Endodermal cell (in vitro differentiated cells): ENCODE data around the gene ATP5ME. TPM values are rescaled to one million over a fixed set of nuclear protein-coding genes. Genes with fewer than 3 reads are reported as not detected.

ENCODE experiments used
- DNase-seq: peaks from one replicate; pipeline ENCODE4 v3.0.0-alpha.2; 2017
- H3K27ac ChIP-seq: 2 replicates; pipeline ENCODE4 v1.5.1; 2013; ENCODE audit warnings: mild to moderate bottlenecking, low read depth, low read length, moderate library complexity
- H3K27me3 ChIP-seq: 2 replicates; pipeline ENCODE4 v1.6.1; 2013; ENCODE audit warnings: mild to moderate bottlenecking, low read length, moderate library complexity; ENCODE audit not compliant: insufficient read depth, control insufficient read depth, poor library complexity, severe bottlenecking
- H3K36me3 ChIP-seq: 2 replicates; pipeline ENCODE4 v1.7.0; 2013; ENCODE audit warnings: mild to moderate bottlenecking, low read length, moderate library complexity; ENCODE audit not compliant: control insufficient read depth, insufficient read depth
- H3K4me1 ChIP-seq: one replicate; pipeline ENCODE4 v1.7.0; 2013; ENCODE audit warnings: low read length; ENCODE audit not compliant: control insufficient read depth, insufficient read depth
- H3K4me3 ChIP-seq: 2 replicates; pipeline ENCODE4 v1.5.1; 2013; ENCODE audit warnings: mild to moderate bottlenecking, low read length, moderate library complexity
- H3K9ac ChIP-seq: 2 replicates; pipeline ENCODE4 v1.6.1; 2013; ENCODE audit warnings: mild to moderate bottlenecking, low read length, moderate library complexity; ENCODE audit not compliant: poor library complexity, severe bottlenecking; ENCODE audit errors: extremely low read depth
- H3K9me3 ChIP-seq: 2 replicates; pipeline ENCODE4 v1.6.1; 2013; ENCODE audit warnings: mild to moderate bottlenecking, low read length, moderate library complexity; ENCODE audit not compliant: control insufficient read depth
- H3K27ac Mint-ChIP-seq: 2 replicates; pipeline ENCODE4 v1.8.0; 2020; ENCODE audit warnings: mixed read lengths
- H3K27me3 Mint-ChIP-seq: 2 replicates; pipeline ENCODE4 v1.8.0; 2021; ENCODE audit warnings: mild to moderate bottlenecking, mixed read lengths; ENCODE audit not compliant: insufficient read depth
- H3K36me3 Mint-ChIP-seq: 2 replicates; pipeline ENCODE4 v1.8.0; 2020; ENCODE audit warnings: low read depth, mixed read lengths
- H3K4me1 Mint-ChIP-seq: 2 replicates; pipeline ENCODE4 v1.8.0; 2020; ENCODE audit warnings: mixed read lengths
- H3K4me3 Mint-ChIP-seq: 2 replicates; pipeline ENCODE4 v1.8.0; 2020; ENCODE audit warnings: mild to moderate bottlenecking, moderate library complexity, mixed read lengths
- H3K9me3 Mint-ChIP-seq: 2 replicates; pipeline ENCODE4 v1.8.0; 2020; ENCODE audit warnings: mild to moderate bottlenecking, mixed read lengths
- CTCF ChIP-seq: fragments of 200-600 bp; sonication (generic); conservative IDR thresholded peaks from 2 replicates; pipeline ENCODE4 v1.5.0; 2021; ENCODE audit warnings: antibody characterized with exemption, mild to moderate bottlenecking
- WGBS, 2 experiments: methylation state at CpG; one replicate each; pipeline versions ENCODE4 v1.1.5 to v1.1.7; 2013; ENCODE audit warnings: missing lambda C conversion rate in 2 of 2, mixed read lengths in 1 of 2; ENCODE audit not compliant: insufficient coverage in 1 of 2, insufficient read length in 1 of 2; 5-methylcytosine and 5-hydroxymethylcytosine counted together
- total RNA-seq, 2 donors: library from RNA; stranded (reverse); fragmentation: NEBNext Ultra II Directional in 1 of 2; extraction: Animal tissue kit (Norgen Biotek cat#: 25700) in 1 of 2; gene quantifications; 2 replicates in 1 of 2; 3 replicates in 1 of 2; pipeline ENCODE4 v1.2.1, GENCODE V29; 2021

ATP5ME gene
- total RNA-seq, 2 donors from 2014 or later: 407 to 456 TPM

- peaks cover 17% of the 10 kb centered on the region for H3K9me3 Mint-ChIP-seq
- no peaks in the 10 kb centered on the region for H3K27me3 Mint-ChIP-seq
- Histone ChIP-seq H3K4me1 (peaks cover under 1% of the 10 kb centered on the region), H3K9me3 (no peaks in the 10 kb centered on the region), H3K4me3 (no peak overlapping the region), H3K27me3 (no peaks in the 10 kb centered on the region), H3K36me3 (no peaks in the 10 kb centered on the region), H3K27ac (peak overlapping the region; percentile 61), H3K9ac (no peak overlapping the region)
- no peak overlapping the region for H3K4me3 Mint-ChIP-seq
- H3K36me3 Mint-ChIP-seq: no peaks in the 10 kb centered on the region
- peak; percentile 37 for DNase-seq
- 75 to 83% methylated on average over 18 to 20 of the region's 20 CpGs for WGBS, 2 experiments
- no peaks in the 10 kb centered on the region for H3K4me1 Mint-ChIP-seq
- H3K27ac Mint-ChIP-seq: no peak overlapping the region
- TF ChIP-seq CTCF: no peak
Measured at GRCh38 chr4:629915-630641, 44.0 kb downstream of the ATP5ME start.

GRCh38 chr4:629636-629914 lies 44.5 kb downstream of the ATP5ME start:
- Mint-ChIP-seq H3K4me1 (no peaks in the 10 kb centered on the region), H3K36me3 (no peaks in the 10 kb centered on the region), H3K27ac (no peak overlapping the region), H3K27me3 (no peaks in the 10 kb centered on the region), H3K4me3 (no peak overlapping the region), H3K9me3 (peaks cover 17% of the 10 kb centered on the region)
- TF ChIP-seq CTCF: no peak
- H3K4me1 ChIP-seq: peaks cover 3% of the 10 kb centered on the region
- no peaks in the 10 kb centered on the region for H3K27me3 ChIP-seq
- no peak overlapping the region for H3K4me3 ChIP-seq
- no peaks in the 10 kb centered on the region for H3K36me3 ChIP-seq
- no peaks in the 10 kb centered on the region for H3K9me3 ChIP-seq
- H3K27ac ChIP-seq: no peak overlapping the region
- no peak for DNase-seq
- no peak overlapping the region for H3K9ac ChIP-seq
- 90 to 92% methylated on average over 9 of the region's 9 CpGs for WGBS, 2 experiments

GRCh38 chr4:628821-629635 lies 45.0 kb downstream of the ATP5ME start:
- no peaks in the 10 kb centered on the region for H3K36me3 Mint-ChIP-seq
- H3K27me3 ChIP-seq: no peaks in the 10 kb centered on the region
- no peak overlapping the region for H3K4me3 Mint-ChIP-seq
- H3K27ac ChIP-seq: no peak overlapping the region
- H3K4me1 ChIP-seq: peaks cover 3% of the 10 kb centered on the region
- no peaks in the 10 kb centered on the region for H3K36me3 ChIP-seq
- H3K9me3 Mint-ChIP-seq: peaks cover 17% of the 10 kb centered on the region
- 92 to 96% methylated on average over 8 to 27 of the region's 27 CpGs for WGBS, 2 experiments
- H3K9ac ChIP-seq: no peak overlapping the region
- no peak overlapping the region for H3K27ac Mint-ChIP-seq
- no peak for TF ChIP-seq CTCF
- H3K27me3 Mint-ChIP-seq: no peaks in the 10 kb centered on the region
- DNase-seq: peak; percentile 35
- H3K4me1 Mint-ChIP-seq: no peaks in the 10 kb centered on the region
- H3K4me3 ChIP-seq: no peak overlapping the region
- H3K9me3 ChIP-seq: no peaks in the 10 kb centered on the region
